Adrenal gland (tissue), 5 donors: ENCODE measurements around the gene CAMTA2.

Source experiments
- CTCF ChIP-seq, 6 experiments: fragments of 450-650 bp in 4 of 6; fragments of 200-600 bp in 2 of 6; sonication (generic) in 1 of 6; IDR thresholded peaks; 1 replicate in 5 of 6; 2 replicates in 1 of 6; pipeline versions ENCODE4 v1.5.1 to v1.8.0; 2016 to 2021; ENCODE audit warnings: antibody characterized with exemption in 6 of 6, mild to moderate bottlenecking in 2 of 6, moderate library complexity in 1 of 6
- POLR2A ChIP-seq, 2 donors: fragments of 450-650 bp; IDR thresholded peaks; one replicate each; pipeline ENCODE4 v1.6.1; 2017; ENCODE audit warnings: antibody characterized with exemption in 2 of 2, mild to moderate bottlenecking in 2 of 2, moderate library complexity in 1 of 2
- donor health status: DM: no; HTN: no; CAD: no.

GRCh38 chr17:5024604-5025003 is 37.1 kb upstream of the CAMTA2 start:
- TF ChIP-seq CTCF (IDR thresholded peaks at IDR 0.05) (no peak), POLR2A (IDR thresholded peaks at IDR 0.05) (no peak)
